Measurements from ENCODE around the gene C1orf116. TPM values are rescaled to one million over a fixed set of nuclear protein-coding genes. Genes with fewer than 3 reads are reported as not detected.
A peak's percentile ranks its signal among the peaks of the same experiment; 100 is the strongest.

C1orf116 gene
- 31.3 and 31.9 TPM in 2 replicates for total RNA-seq
- long read RNA-seq, full-length matches to known transcripts: 40 of 79 reads
- long read RNA-seq, partial matches to known transcripts: 2 of 79 reads
- long read RNA-seq, other reads (novel, unspliced or antisense): 37 of 79 reads

DNA sequence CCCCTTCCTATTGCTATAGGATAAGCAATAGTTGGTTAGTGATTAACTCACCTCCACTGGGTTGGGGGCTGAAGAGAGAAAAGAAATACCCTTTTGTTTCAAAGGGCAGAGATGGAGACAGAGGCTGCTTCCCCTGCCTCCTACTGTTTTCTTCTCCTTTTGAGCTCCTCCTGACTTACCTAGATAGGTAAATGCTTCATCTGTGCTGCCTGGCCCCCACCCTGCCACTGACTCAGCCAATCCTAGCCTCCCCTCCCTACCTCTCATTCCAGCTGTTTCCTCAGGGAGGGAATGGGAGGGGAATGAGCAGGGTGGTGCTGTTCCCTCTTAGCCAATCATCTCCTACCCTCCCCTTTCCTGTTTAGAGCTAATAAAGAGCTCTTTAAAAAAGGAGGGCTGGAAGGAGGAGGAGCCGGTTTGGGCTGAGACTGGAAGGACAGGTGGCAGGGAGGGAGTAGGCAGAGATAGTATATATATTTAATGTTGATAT lies at the start of gene C1orf116:
Gene C1orf116 (minus strand): TSS at position 229 of the 490 bp plus-strand sequence. CDS start 5,158 bp downstream, outside the sequence.
- Mint-ChIP-seq H3K27ac (peak within 1 kb of the TSS; percentile 94), H3K4me3 (ENCODE audit: low read depth) (peak within 1 kb of the TSS; percentile 90), H3K9me3 (ENCODE audit: low read depth) (no peaks in the 10 kb centered on the region), H3K36me3 (ENCODE audit: insufficient read depth) (peaks cover under 1% of the 10 kb centered on the region), H3K27me3 (no peaks in the 10 kb centered on the region), H3K4me1 (ENCODE audit: low read depth) (peaks cover 55% of the 10 kb centered on the region)
- TF ChIP-seq, protein P1, sequence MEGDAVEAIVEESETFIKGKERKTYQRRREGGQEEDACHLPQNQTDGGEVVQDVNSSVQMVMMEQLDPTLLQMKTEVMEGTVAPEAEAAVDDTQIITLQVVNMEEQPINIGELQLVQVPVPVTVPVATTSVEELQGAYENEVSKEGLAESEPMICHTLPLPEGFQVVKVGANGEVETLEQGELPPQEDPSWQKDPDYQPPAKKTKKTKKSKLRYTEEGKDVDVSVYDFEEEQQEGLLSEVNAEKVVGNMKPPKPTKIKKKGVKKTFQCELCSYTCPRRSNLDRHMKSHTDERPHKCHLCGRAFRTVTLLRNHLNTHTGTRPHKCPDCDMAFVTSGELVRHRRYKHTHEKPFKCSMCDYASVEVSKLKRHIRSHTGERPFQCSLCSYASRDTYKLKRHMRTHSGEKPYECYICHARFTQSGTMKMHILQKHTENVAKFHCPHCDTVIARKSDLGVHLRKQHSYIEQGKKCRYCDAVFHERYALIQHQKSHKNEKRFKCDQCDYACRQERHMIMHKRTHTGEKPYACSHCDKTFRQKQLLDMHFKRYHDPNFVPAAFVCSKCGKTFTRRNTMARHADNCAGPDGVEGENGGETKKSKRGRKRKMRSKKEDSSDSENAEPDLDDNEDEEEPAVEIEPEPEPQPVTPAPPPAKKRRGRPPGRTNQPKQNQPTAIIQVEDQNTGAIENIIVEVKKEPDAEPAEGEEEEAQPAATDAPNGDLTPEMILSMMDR (IDR thresholded peaks at IDR 0.05; ENCODE audit: unreplicated experiment): no peak
- peak; percentile 45 for DNase-seq (ENCODE audit: low spot score, unreplicated experiment)

DNA sequence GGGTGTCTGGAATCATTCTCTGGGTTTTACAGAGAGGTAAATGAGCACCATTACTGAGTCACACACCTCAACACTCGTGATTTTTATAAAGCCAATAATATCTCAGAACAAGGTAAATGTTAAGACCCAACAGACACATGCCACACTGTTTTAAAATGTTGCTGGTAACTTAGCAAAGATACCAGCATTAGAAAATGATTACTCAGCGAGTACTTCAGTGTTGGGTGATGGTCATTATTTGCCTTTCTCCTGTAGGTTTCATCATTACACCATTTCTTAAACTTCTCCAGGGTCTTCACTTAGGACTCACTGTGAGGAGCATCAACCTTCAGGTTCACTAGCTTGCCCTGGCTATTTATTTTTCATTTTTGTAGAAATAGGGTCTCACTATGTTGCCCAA lies 49.2 kb upstream of the C1orf116 start:
- H3K27me3 Mint-ChIP-seq: peaks cover 14% of the 10 kb centered on the region
- no peaks in the 10 kb centered on the region for H3K9me3 Mint-ChIP-seq (ENCODE audit: low read depth)
- no peaks in the 10 kb centered on the region for H3K36me3 Mint-ChIP-seq (ENCODE audit: insufficient read depth)
- no peak overlapping the region for H3K27ac Mint-ChIP-seq
- DNase-seq (ENCODE audit: low spot score, unreplicated experiment): no peak
- H3K4me3 Mint-ChIP-seq (ENCODE audit: low read depth): no peak overlapping the region
- H3K4me1 Mint-ChIP-seq (ENCODE audit: low read depth): peaks cover 9% of the 10 kb centered on the region
- TF ChIP-seq, protein P1 (IDR thresholded peaks at IDR 0.05; ENCODE audit: unreplicated experiment): no peak

DNA sequence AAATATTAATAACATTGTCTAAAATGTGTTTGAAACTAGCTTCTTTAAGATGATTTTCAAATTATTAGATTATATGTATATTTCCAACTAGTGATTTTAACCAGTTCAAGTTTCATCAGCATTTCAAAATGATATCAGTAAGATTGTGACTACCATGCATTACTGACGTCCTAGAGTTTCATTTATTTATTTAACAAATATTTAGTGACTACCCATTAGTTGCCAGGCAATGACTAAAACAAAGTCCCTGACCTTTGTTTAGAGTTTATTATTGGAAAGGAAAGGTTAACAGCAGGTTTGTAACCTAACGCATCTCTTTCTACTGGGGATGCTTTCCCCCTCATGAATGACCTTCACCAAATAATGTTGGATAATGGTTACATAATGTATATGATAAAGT lies 48.5 kb upstream of the C1orf116 start:
- H3K27me3 Mint-ChIP-seq: peaks cover 11% of the 10 kb centered on the region
- DNase-seq (ENCODE audit: low spot score, unreplicated experiment): no peak
- TF ChIP-seq, protein P1 (IDR thresholded peaks at IDR 0.05; ENCODE audit: unreplicated experiment): no peak
- no peak overlapping the region for H3K27ac Mint-ChIP-seq
- no peak overlapping the region for H3K4me3 Mint-ChIP-seq (ENCODE audit: low read depth)
- H3K36me3 Mint-ChIP-seq (ENCODE audit: insufficient read depth): no peaks in the 10 kb centered on the region
- peaks cover 9% of the 10 kb centered on the region for H3K4me1 Mint-ChIP-seq (ENCODE audit: low read depth)
- H3K9me3 Mint-ChIP-seq (ENCODE audit: low read depth): no peaks in the 10 kb centered on the region

DNA sequence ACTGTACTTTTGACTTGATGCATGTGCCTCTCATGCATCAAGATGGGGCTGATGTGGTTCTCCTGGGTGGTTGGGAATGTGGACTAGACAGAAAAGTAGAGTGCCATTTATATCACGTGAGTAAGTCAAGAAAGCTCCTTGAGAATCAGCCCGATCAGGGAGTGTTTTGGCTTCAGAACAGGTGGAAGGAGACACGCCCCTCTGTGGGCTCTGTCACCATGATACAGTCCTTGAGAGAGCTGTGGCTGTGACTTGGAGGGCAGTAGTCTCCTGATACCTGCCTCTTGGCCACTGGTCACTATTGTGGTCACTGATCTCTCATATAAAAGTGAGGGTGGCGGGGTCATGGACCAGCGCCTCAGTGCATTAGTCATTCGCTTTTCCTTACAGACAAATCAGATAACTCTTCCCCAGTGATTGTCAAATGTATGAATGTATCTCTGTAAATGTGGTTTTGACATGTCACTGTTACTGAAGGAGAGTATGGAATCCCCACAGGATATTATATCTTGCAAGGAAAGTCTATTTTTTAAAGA lies 47.2 kb upstream of the C1orf116 start:
- Mint-ChIP-seq H3K4me1 (ENCODE audit: low read depth) (peaks cover 7% of the 10 kb centered on the region), H3K9me3 (ENCODE audit: low read depth) (no peaks in the 10 kb centered on the region), H3K36me3 (ENCODE audit: insufficient read depth) (no peaks in the 10 kb centered on the region), H3K27me3 (peaks cover 11% of the 10 kb centered on the region), H3K4me3 (ENCODE audit: low read depth) (no peak overlapping the region), H3K27ac (no peak overlapping the region)
- no peak for DNase-seq (ENCODE audit: low spot score, unreplicated experiment)
- TF ChIP-seq, protein P1 (IDR thresholded peaks at IDR 0.05; ENCODE audit: unreplicated experiment): no peak

DNA sequence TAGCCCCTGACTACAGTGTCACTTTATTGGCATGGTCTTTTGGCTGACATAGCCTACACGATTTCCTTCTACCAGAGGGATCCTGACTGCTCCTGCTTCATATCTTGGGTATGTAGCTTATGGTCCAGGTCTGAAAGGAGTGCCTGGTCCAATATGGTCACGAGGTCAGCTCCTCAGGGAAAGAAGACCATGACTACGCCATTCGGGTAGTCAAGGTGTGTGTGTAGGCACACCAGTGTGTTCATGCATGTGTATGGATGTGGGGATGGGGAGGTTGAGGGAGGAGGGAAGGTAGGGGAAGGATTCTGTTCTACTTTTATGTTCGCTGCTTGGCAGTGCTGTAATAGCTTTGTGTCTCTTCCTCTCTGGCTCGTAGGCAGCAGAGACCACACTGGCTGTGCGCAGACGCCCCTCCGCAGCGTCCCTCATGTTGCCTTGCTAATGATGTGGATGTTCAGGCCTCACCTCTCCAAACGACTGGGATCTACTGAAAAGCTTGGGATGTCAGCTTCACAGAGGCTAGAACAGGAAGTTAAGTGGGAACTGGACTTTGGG lies 46.1 kb upstream of the C1orf116 start:
- Mint-ChIP-seq H3K4me1 (ENCODE audit: low read depth) (peaks cover 4% of the 10 kb centered on the region), H3K27ac (no peak overlapping the region), H3K36me3 (ENCODE audit: insufficient read depth) (no peaks in the 10 kb centered on the region), H3K4me3 (ENCODE audit: low read depth) (no peak overlapping the region), H3K27me3 (peaks cover 3% of the 10 kb centered on the region), H3K9me3 (ENCODE audit: low read depth) (no peaks in the 10 kb centered on the region)
- no peak for DNase-seq (ENCODE audit: low spot score, unreplicated experiment)
- TF ChIP-seq, protein P1 (IDR thresholded peaks at IDR 0.05; ENCODE audit: unreplicated experiment): no peak

Measured in progenitor cell of endocrine pancreas (in vitro differentiated cells).